Superior temporal gyrus (tissue), 1 donor: ENCODE measurements around the gene ADCY2.
A peak's percentile ranks its signal among the peaks of the same experiment; 100 is the strongest.

Experiments used
- DNase-seq: peaks from one replicate; pipeline ENCODE4 v3.0.0-alpha.2; 2016; ENCODE audit errors: extremely low spot score

The ADCY2 gene

GRCh38 chr5:7824995-7825394 is 429.1 kb downstream of the ADCY2 start:
- DNase-seq: no peak

GRCh38 chr5:7825630-7826029 is 429.7 kb downstream of the ADCY2 start:
- no peak for DNase-seq

- peak; percentile 65 for DNase-seq
These were observed 431.7 kb downstream of the ADCY2 start for GRCh38 chr5:7827610-7828009.

- no peak for DNase-seq
These were observed 432.3 kb downstream of the ADCY2 start for GRCh38 chr5:7828269-7828668.

GRCh38 chr5:7834982-7835381 is 439.0 kb downstream of the ADCY2 start:
- no peak for DNase-seq

- no peak for DNase-seq
These were observed 441.5 kb downstream of the ADCY2 start for GRCh38 chr5:7837403-7837802.

- no peak for DNase-seq
These were observed 446.6 kb downstream of the ADCY2 start for GRCh38 chr5:7842531-7842930.

GRCh38 chr5:7844901-7845300 is 449.0 kb downstream of the ADCY2 start:
- DNase-seq: no peak

- no peak for DNase-seq
These were observed 449.6 kb downstream of the ADCY2 start for GRCh38 chr5:7845557-7845956.

GRCh38 chr5:7846327-7846726 is 450.4 kb downstream of the ADCY2 start:
- DNase-seq: no peak

GRCh38 chr5:7848296-7848695 is 452.4 kb downstream of the ADCY2 start:
- DNase-seq: no peak

GRCh38 chr5:7849681-7850394 is 453.9 kb downstream of the ADCY2 start:
- DNase-seq: no peak

- DNase-seq: no peak
These were observed 454.7 kb downstream of the ADCY2 start, which contains the start of gene CFAP90 for GRCh38 chr5:7850395-7851239. Gene CFAP90, minus strand, starts transcription at chr5:7851133. Its CDS starts 112 bp downstream, at chr5:7851021.

- DNase-seq: no peak
These were observed 455.3 kb downstream of the ADCY2 start for GRCh38 chr5:7851240-7851592.

GRCh38 chr5:7851617-7852289 is 455.8 kb downstream of the ADCY2 start:
- no peak for DNase-seq

- DNase-seq: no peak
These were observed 456.6 kb downstream of the ADCY2 start for GRCh38 chr5:7852542-7852941.

- no peak for DNase-seq
These were observed 457.1 kb downstream of the ADCY2 start for GRCh38 chr5:7852988-7853387.

- no peak for DNase-seq
These were observed 459.7 kb downstream of the ADCY2 start for GRCh38 chr5:7855611-7856010.

- DNase-seq: peak; percentile 89
These were observed 460.9 kb downstream of the ADCY2 start for GRCh38 chr5:7856855-7857254.

GRCh38 chr5:7857361-7857760 is 461.4 kb downstream of the ADCY2 start:
- DNase-seq: no peak

GRCh38 chr5:7857926-7858632 is 462.1 kb downstream of the ADCY2 start:
- no peak for DNase-seq

- DNase-seq: no peak
These were observed 470.3 kb downstream of the ADCY2 start for GRCh38 chr5:7866196-7866595.
